Esophagus muscularis mucosa (tissue), 3 donors: ENCODE data around the gene NPB.
A peak's percentile ranks its signal among the peaks of the same experiment; 100 is the strongest.

Experiments used
- POLR2A ChIP-seq: fragments of 450-650 bp; IDR thresholded peaks from one replicate; pipeline ENCODE4 v1.6.1; 2017; ENCODE audit warnings: antibody characterized with exemption, moderate library complexity, mild to moderate bottlenecking, low read depth
- TF ChIP-seq, protein P1 (sequence below), 3 experiments: fragments of 200-600 bp in 2 of 3; fragments of 450-650 bp in 1 of 3; sonication (generic) in 2 of 3; IDR thresholded peaks; one replicate each; pipeline ENCODE4 v1.5.1; 2017 to 2019; ENCODE audit warnings: antibody characterized with exemption in 3 of 3, mild to moderate bottlenecking in 2 of 3, moderate library complexity in 1 of 3

DNA sequence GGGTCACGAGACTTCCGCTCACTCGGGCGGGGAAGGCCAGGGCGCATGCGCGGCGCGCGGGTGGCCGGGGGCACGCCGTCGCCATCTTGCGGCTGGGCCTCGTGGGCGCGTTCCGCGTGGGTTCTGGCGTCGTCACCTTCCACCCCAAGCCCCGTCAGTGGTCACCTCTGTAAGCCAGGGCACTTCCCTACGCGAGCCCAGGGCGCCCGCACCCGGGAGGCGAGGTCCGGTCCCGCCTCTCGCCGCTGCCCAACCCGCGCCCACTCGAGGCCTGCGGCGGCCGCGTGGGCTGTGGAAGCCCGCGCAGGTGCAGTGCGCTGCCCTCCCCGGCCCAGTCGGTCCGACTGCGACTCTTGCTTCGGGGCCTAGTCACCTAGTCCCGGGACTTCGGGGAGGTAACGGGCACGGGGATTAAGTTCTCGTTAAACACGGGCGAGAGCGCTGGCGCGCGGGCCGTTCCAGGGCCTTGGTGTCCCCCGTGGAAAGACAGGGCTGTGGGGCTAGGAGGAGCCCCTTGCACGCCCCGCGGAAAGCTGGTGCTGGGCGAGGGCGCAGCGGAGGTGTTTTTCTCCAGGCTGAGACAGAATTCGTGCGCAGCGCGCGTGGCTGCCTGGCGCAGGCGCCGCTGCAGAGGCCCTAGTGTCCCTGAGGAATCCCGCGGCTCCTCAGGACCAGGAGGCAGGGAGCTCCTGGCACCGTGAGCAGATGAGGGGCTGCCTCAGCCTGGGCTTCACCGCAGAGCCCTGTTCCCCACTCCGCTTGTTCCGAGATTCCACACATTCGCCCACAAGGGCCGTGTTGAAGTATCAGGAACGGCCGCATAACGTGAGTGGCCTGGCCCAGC is 30.4 kb upstream of the NPB start:
- TF ChIP-seq, protein P1, sequence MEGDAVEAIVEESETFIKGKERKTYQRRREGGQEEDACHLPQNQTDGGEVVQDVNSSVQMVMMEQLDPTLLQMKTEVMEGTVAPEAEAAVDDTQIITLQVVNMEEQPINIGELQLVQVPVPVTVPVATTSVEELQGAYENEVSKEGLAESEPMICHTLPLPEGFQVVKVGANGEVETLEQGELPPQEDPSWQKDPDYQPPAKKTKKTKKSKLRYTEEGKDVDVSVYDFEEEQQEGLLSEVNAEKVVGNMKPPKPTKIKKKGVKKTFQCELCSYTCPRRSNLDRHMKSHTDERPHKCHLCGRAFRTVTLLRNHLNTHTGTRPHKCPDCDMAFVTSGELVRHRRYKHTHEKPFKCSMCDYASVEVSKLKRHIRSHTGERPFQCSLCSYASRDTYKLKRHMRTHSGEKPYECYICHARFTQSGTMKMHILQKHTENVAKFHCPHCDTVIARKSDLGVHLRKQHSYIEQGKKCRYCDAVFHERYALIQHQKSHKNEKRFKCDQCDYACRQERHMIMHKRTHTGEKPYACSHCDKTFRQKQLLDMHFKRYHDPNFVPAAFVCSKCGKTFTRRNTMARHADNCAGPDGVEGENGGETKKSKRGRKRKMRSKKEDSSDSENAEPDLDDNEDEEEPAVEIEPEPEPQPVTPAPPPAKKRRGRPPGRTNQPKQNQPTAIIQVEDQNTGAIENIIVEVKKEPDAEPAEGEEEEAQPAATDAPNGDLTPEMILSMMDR (IDR thresholded peaks at IDR 0.05): peak; percentile 30 to 58 (median 45)
- TF ChIP-seq POLR2A: peak; percentile 98
